Smooth muscle cell (in vitro differentiated cells): Measurements from ENCODE around the gene HIKESHI. TPM values are rescaled to one million over a fixed set of nuclear protein-coding genes. Genes with fewer than 3 reads are reported as not detected.

Experiments
- DNase-seq: peaks from one replicate; lab custom pipeline; 2025; ENCODE audit not compliant: unreplicated experiment; lab: John Stamatoyannopoulos, UW
- H2AFZ ChIP-seq: fragments of 200-600 bp; sonication (generic); 2 replicates; pipeline ENCODE4 v1.6.0; 2016; ENCODE audit warnings: antibody characterized with exemption, low read depth, mild to moderate bottlenecking
- H3F3A ChIP-seq: fragments of 200-600 bp; sonication (generic); 2 replicates; pipeline ENCODE4 v1.6.0; 2017; ENCODE audit warnings: antibody characterized with exemption, low read depth
- H3K27ac ChIP-seq: fragments of 200-600 bp; sonication (generic); 2 replicates; pipeline ENCODE4 v1.5.1; 2016; ENCODE audit warnings: low read depth, mild to moderate bottlenecking
- H3K27me3 ChIP-seq: fragments of 200-600 bp; sonication (generic); 2 replicates; pipeline ENCODE4 v1.6.1; 2016; ENCODE audit warnings: low read depth, mild to moderate bottlenecking
- H3K36me3 ChIP-seq: fragments of 200-600 bp; sonication (generic); 2 replicates; pipeline ENCODE4 v1.5.1; 2016; ENCODE audit warnings: low read depth
- H3K4me1 ChIP-seq: fragments of 200-600 bp; sonication (generic); 2 replicates; pipeline ENCODE4 v1.5.1; 2016; ENCODE audit warnings: low read depth
- H3K4me2 ChIP-seq: fragments of 200-600 bp; sonication (generic); 2 replicates; pipeline ENCODE4 v1.6.0; 2016; ENCODE audit warnings: mild to moderate bottlenecking
- H3K4me3 ChIP-seq: fragments of 200-600 bp; sonication (generic); 2 replicates; pipeline ENCODE4 v1.5.1; 2016; ENCODE audit warnings: mild to moderate bottlenecking
- H3K79me2 ChIP-seq: fragments of 200-600 bp; sonication (generic); 2 replicates; pipeline ENCODE4 v1.6.0; 2016; ENCODE audit warnings: low read depth, mild to moderate bottlenecking
- H3K9ac ChIP-seq: fragments of 200-600 bp; sonication (generic); 2 replicates; pipeline ENCODE4 v1.6.0; 2016; ENCODE audit warnings: low read depth
- H3K9me3 ChIP-seq: fragments of 200-600 bp; sonication (generic); replicated peaks from 2 replicates; pipeline ENCODE4 v1.5.1; 2016; ENCODE audit warnings: low read depth
- H4K20me1 ChIP-seq: fragments of 200-600 bp; sonication (generic); 2 replicates; pipeline ENCODE4 v1.6.0; 2016; ENCODE audit warnings: low read depth
- WGBS: methylation state at CpG from one replicate; pipeline ENCODE4 v1.1.7; 2016; ENCODE audit warnings: low lambda C conversion rate; 5-methylcytosine and 5-hydroxymethylcytosine counted together
- polyA plus RNA-seq: library from polyadenylated mRNA; unstranded; fragments of >200 nt; fragmentation: Nextera tagmentation; extraction: Ambion mirVana; gene quantifications from 2 replicates; pipeline ENCODE4 v1.2.1, GENCODE V29; 2016
- total RNA-seq: library from RNA; depleted of rRNA; stranded (reverse); fragments of >200 nt; gene quantifications from 2 replicates; pipeline ENCODE4 v1.2.3, GENCODE V29; 2014
- TF ChIP-seq, protein P1 (sequence below): fragments of 200-600 bp; sonication (generic); IDR thresholded peaks from 2 replicates; pipeline ENCODE4 v1.5.1; 2017; ENCODE audit warnings: borderline replicate concordance, mild to moderate bottlenecking, antibody characterized with exemption; ENCODE audit not compliant: insufficient read depth, poor library complexity, severe bottlenecking

The HIKESHI gene
- total and polyA plus RNA-seq, 2 experiments from 2014 or later, result 63.0 to 71.1 TPM

DNA sequence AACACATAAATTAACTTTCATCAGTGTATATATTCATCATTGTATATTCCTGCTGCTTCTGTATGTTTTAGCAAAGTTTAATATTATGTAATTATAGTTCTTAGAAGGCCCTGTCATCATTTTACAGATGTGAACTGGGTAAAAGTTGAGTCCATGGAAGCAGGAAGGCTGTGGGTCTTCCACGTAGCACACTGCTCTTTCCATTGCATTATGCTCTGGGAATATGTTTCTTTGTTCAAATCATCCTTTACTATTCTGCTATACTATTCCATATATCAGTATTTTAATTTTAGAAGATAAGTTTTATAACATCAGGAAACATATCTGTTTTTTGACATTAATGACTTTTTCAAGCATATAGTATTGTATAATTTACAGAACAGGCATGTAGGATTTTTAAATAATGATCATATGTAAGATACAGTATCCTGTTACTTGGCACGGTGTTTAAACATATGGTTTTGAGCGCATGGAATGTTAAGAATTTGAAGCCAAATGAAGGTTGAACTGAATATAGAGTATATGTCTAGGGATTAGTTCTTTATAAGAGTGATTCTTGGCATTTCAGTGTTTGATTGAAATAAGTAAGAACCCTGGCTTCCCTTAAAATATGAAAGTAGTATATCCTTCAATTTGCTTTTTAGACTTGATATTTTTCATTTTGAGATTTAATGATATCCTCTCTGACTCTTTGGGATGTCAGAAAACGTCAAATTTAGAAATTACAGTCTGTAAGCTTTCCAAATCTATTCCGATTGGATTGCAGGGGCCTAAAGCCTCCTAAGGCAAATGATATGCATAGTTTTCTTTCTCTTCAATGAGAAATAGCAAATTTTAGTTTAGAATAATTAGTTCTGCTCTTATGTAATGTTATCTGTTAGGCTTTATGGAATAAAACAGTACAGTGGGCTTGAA is 81.3 kb downstream of the HIKESHI start:
- DNase-seq, result no peak
- Histone ChIP-seq H3K4me2 (no peak overlapping the region), H3K79me2 (no peaks in the 10 kb centered on the region), H3K9ac (no peak overlapping the region), H3K36me3 (no peaks in the 10 kb centered on the region), H4K20me1 (no peaks in the 10 kb centered on the region), H3K4me3 (no peak overlapping the region), H2AFZ (no peak overlapping the region), H3F3A (no peaks in the 10 kb centered on the region), H3K27me3 (no peaks in the 10 kb centered on the region), H3K9me3 (no peaks in the 10 kb centered on the region), H3K4me1 (no peaks in the 10 kb centered on the region), H3K27ac (no peak overlapping the region)
- WGBS, result 89% methylated on average over 5 of the region's 5 CpGs
- TF ChIP-seq, protein P1, sequence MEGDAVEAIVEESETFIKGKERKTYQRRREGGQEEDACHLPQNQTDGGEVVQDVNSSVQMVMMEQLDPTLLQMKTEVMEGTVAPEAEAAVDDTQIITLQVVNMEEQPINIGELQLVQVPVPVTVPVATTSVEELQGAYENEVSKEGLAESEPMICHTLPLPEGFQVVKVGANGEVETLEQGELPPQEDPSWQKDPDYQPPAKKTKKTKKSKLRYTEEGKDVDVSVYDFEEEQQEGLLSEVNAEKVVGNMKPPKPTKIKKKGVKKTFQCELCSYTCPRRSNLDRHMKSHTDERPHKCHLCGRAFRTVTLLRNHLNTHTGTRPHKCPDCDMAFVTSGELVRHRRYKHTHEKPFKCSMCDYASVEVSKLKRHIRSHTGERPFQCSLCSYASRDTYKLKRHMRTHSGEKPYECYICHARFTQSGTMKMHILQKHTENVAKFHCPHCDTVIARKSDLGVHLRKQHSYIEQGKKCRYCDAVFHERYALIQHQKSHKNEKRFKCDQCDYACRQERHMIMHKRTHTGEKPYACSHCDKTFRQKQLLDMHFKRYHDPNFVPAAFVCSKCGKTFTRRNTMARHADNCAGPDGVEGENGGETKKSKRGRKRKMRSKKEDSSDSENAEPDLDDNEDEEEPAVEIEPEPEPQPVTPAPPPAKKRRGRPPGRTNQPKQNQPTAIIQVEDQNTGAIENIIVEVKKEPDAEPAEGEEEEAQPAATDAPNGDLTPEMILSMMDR, result no peak

DNA sequence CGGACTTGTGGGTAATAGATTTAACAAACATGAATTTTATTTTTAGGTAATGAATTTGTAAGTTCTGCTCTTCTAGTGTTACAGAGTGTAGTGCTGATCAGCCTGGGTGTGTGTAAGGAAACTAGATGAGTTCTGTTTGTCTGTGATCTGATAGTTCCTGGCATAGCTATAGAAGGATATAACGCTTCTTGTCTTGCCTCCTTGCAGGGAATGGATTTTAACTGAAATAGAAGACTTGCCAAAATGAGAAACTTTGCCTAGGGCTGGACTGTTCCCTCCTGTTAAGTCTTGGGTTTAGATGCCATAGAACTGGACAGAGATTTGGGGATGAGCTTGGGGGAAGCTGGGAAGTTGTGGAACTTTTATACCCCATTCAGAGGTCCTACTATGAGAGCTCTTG is 84.2 kb downstream of the HIKESHI start:
- 91% methylated on average over 2 of the region's 2 CpGs for WGBS
- no peak for DNase-seq
- H3K36me3 ChIP-seq, result no peaks in the 10 kb centered on the region
- H3K4me2 ChIP-seq, result no peak overlapping the region
- H4K20me1 ChIP-seq, result no peaks in the 10 kb centered on the region
- H3F3A ChIP-seq, result no peaks in the 10 kb centered on the region
- H3K4me3 ChIP-seq, result no peak overlapping the region
- H3K9me3 ChIP-seq, result no peaks in the 10 kb centered on the region
- H3K79me2 ChIP-seq, result no peaks in the 10 kb centered on the region
- H3K27ac ChIP-seq, result no peak overlapping the region
- no peak overlapping the region for H2AFZ ChIP-seq
- no peaks in the 10 kb centered on the region for H3K4me1 ChIP-seq
- H3K9ac ChIP-seq, result no peak overlapping the region
- TF ChIP-seq, protein P1, result no peak
- no peaks in the 10 kb centered on the region for H3K27me3 ChIP-seq

DNA sequence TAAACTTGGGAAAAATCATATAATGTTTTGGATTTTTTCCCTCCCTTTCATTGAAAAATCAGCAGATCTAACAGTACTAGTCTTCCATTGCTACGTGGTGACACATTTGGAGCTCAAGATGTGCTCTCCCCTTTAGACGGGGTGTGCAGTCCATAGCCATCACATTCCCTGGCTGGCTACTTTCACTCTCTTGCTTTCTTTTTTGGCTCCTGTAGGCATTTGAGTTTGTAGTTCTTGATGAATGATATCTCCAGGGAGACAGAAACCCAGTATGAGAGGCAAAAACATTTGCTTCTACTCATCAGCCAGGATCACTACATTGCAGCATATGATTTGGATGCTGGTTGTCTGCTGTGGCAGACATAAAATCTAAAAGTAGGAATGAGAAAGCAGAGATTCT is 84.7 kb downstream of the HIKESHI start:
- no peak for DNase-seq
- no peak overlapping the region for H3K4me2 ChIP-seq
- H3K27me3 ChIP-seq, result no peaks in the 10 kb centered on the region
- H3K9ac ChIP-seq, result no peak overlapping the region
- TF ChIP-seq, protein P1, result no peak
- 91% methylated on average over 2 of the region's 2 CpGs for WGBS
- H4K20me1 ChIP-seq, result no peaks in the 10 kb centered on the region
- no peaks in the 10 kb centered on the region for H3K79me2 ChIP-seq
- no peaks in the 10 kb centered on the region for H3K9me3 ChIP-seq
- H3K27ac ChIP-seq, result no peak overlapping the region
- H3F3A ChIP-seq, result no peaks in the 10 kb centered on the region
- H3K4me1 ChIP-seq, result no peaks in the 10 kb centered on the region
- H2AFZ ChIP-seq, result no peak overlapping the region
- H3K36me3 ChIP-seq, result no peaks in the 10 kb centered on the region
- no peak overlapping the region for H3K4me3 ChIP-seq
